ENCODE data around the gene KRTAP3-2.

- TF ChIP-seq CTCF (IDR thresholded peaks at IDR 0.05) (no peak), POLR2A (IDR thresholded peaks at IDR 0.05) (no peak)
Measured at GRCh38 chr17:41019415-41019814, 19.7 kb upstream of the KRTAP3-2 start.

Data from uterus (tissue), 2 donors.